ENCODE data around the gene HOXC6. TPM values are rescaled to one million over a fixed set of nuclear protein-coding genes. Genes with fewer than 3 reads are reported as not detected.

HOXC6 gene
- total RNA-seq, 1 donor from 2014 or later, result 1.4 TPM

DNA sequence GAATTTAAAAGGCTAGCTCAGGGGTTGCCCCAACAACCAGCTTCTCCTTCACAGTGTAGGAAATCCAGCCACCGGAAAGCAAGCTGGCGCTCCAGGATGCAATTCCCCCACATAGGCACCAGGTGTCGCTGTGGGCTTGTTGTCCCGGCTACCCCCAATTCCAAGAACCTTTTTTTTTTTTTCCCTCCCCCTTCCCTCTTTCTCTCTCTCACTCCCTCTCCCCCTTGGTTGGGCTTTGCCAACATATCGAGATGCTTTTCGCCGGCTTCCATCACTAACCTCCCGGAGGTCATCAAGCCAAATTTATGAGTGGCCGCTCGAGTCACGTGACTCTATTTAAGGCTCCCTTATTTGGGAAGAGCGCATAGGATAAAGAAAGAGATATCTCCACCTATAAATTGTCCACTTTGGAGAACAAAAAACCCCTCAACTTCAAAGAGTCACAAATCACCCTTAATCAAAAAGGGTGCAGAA, 4.4 kb downstream of the HOXC6 start, which contains the start of gene HOXC5:
Gene HOXC5 (plus strand): TSS at position 424 of the 474 bp plus-strand sequence. CDS start 73 bp downstream, outside the sequence.
- H3K27ac ChIP-seq, result no peak within 1 kb of the TSS
- no peaks in the 10 kb centered on the region for H3K4me1 ChIP-seq
- intact Hi-C loops (cut with DNase I), result no loop called here
- peaks cover 94% of the 10 kb centered on the region for H3K27me3 ChIP-seq
- peak within 1 kb of the TSS; percentile 33 for H3K4me3 ChIP-seq
- no peaks in the 10 kb centered on the region for H3K36me3 ChIP-seq
- ATAC-seq (peak; percentile 73), DNase-seq (peak; percentile 72)
- TF ChIP-seq, protein P1, sequence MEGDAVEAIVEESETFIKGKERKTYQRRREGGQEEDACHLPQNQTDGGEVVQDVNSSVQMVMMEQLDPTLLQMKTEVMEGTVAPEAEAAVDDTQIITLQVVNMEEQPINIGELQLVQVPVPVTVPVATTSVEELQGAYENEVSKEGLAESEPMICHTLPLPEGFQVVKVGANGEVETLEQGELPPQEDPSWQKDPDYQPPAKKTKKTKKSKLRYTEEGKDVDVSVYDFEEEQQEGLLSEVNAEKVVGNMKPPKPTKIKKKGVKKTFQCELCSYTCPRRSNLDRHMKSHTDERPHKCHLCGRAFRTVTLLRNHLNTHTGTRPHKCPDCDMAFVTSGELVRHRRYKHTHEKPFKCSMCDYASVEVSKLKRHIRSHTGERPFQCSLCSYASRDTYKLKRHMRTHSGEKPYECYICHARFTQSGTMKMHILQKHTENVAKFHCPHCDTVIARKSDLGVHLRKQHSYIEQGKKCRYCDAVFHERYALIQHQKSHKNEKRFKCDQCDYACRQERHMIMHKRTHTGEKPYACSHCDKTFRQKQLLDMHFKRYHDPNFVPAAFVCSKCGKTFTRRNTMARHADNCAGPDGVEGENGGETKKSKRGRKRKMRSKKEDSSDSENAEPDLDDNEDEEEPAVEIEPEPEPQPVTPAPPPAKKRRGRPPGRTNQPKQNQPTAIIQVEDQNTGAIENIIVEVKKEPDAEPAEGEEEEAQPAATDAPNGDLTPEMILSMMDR (IDR thresholded peaks at IDR 0.05), result peak; percentile 83
- H3K9me3 ChIP-seq, result no peaks in the 10 kb centered on the region

DNA sequence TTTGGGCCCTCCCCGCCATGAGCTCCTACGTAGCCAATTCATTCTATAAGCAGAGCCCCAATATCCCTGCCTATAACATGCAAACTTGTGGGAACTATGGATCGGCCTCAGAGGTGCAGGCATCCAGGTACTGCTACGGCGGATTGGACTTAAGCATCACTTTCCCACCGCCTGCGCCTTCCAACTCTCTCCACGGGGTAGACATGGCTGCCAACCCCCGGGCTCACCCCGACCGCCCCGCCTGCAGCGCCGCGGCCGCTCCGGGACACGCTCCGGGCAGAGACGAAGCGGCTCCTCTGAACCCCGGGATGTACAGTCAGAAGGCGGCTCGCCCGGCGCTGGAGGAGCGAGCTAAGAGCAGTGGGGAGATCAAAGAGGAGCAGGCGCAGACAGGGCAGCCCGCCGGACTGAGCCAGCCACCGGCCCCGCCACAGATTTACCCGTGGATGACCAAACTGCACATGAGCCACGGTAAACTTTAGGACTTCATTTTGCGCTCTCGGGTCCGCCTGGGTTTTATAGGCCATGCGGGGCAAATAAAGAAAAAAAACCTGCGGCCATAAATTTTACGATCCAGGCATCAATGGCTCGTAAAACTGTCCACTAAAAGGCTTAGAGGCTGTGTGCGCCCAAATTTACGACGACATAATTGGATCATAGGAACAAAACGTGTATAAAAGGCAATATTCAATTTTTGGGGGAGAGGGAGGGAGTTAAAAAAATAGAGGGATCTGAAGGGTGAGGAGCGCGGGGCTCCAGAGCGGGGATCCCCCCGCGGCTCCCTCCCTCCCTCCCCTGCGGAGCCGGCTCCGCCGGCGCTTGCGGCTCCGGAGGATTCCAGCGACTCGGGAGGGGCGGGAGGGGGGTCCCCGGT, 5.1 kb downstream of the HOXC6 start:
- TF ChIP-seq, protein P1 (IDR thresholded peaks at IDR 0.05), result no peak
- H3K27me3 ChIP-seq, result peaks cover 92% of the 10 kb centered on the region
- no peak overlapping the region for H3K27ac ChIP-seq
- H3K36me3 ChIP-seq, result no peaks in the 10 kb centered on the region
- intact Hi-C loops (cut with DNase I), result no loop called here
- peak overlapping the region; percentile 33 for H3K4me3 ChIP-seq
- ATAC-seq (no peak), DNase-seq (peak; percentile 60)
- H3K9me3 ChIP-seq, result no peaks in the 10 kb centered on the region
- no peaks in the 10 kb centered on the region for H3K4me1 ChIP-seq

DNA sequence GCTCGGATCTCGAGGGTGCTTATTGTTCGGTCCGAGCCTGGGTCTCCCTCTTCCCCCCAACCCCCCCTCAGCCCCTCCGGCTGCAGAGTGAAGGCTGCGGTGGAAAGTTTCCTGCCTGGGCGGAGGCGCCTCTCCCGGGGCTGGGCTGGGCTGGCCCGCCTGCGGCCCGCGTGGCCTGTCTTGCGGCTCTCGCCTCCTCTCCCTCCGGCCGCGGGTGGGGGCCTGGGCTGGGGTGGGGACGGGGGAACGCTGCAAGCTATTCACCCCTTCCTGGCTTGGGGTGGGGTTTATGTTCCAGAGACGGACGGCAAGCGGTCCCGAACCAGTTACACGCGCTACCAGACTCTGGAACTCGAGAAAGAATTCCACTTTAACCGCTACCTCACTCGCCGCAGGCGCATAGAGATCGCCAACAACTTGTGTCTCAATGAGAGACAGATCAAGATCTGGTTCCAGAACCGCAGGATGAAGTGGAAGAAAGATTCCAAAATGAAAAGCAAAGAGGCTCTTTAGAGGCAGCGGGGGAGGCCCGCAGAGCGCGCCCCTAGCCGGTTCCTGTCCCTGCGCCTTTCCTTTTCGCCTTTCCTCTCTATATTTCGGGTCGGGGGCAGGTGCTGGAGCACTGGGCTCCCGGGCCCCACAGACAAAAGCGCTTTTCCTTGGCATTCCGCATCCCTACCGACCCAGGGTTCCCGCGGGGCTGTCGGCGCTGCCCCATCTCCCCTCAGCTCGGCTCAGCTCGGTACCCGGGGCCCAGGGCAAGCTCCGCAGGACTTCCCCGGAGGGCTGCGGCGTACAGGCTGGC, 5.9 kb downstream of the HOXC6 start:
- DNase-seq, result peak; percentile 57
- no peak overlapping the region for H3K27ac ChIP-seq
- intact Hi-C loops (cut with DNase I), result no loop called here

DNA sequence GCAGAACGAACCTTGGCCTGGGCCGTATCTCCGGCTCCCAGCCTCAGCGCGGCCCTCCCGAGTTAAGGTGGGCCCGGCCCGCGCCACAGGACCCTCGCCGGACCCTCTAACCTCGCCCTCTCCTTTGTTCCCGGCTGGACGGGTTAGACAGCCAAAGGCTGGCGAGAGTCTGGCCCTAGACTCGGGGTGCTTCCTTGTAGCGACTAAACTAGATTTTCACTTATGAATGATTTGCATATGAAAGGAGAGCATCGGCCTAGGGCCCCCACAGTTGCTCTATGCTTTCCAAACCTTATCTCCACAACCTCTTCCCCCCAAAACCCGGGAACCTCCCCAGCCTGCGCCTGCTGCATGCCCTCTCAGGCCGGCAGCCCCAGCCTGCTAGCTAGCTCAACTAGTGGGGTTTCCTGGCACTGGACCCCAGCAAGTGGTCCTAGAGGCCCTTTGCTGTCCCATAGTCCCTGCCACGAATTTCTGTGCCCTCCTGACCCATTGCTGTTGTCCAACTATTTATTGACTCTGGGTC, 6.6 kb downstream of the HOXC6 start:
- Histone ChIP-seq H3K4me3 (no peak overlapping the region), H3K27ac (no peak overlapping the region), H3K4me1 (no peaks in the 10 kb centered on the region), H3K27me3 (peaks cover 93% of the 10 kb centered on the region), H3K9me3 (no peaks in the 10 kb centered on the region), H3K36me3 (no peaks in the 10 kb centered on the region)
- TF ChIP-seq, protein P1 (IDR thresholded peaks at IDR 0.05), result no peak
- intact Hi-C loops (cut with DNase I), result no loop called here
- ATAC-seq (no peak), DNase-seq (peak; percentile 37)

More for the DNA sequence above, 5.9 kb downstream of the HOXC6 start:
- no peaks in the 10 kb centered on the region for H3K9me3 ChIP-seq
- ATAC-seq, result no peak
- peak overlapping the region; percentile 33 for H3K4me3 ChIP-seq
- H3K4me1 ChIP-seq, result no peaks in the 10 kb centered on the region
- TF ChIP-seq, protein P1 (IDR thresholded peaks at IDR 0.05), result no peak
- H3K27me3 ChIP-seq, result peaks cover 93% of the 10 kb centered on the region
- no peaks in the 10 kb centered on the region for H3K36me3 ChIP-seq

DNA sequence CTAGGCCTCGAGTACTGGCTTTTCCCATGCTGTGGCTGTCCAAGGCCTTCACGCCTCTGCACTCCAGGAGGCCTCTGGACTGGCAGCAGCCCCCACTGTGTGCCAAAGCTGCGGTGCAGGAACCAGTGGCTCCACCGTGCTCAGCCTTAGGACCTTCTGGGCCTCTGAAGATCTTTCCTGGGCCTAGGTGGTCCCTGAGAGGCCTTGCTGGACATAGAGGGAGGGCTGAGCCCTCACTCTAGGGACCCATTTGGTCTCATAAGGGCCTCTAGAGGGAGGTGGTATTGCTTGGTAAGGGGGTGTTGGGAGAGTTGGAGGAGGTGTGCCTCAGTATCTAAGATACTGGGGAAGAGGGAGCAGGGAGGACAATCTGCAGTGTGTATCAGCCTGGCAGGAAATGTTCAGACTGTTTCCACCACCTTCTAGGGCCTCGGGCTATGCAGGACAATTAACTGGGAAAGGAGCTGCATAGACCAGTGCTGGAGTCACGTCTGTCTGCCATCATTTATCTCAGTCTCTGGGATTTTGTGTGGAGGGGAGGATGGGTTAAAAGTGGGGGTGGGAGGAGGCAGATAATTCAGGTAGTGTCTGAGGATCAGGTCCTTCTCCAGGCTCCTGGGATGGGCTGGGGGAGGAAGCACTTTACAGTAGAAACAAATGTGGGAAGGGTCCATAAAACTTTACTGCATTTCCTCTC, 7.5 kb downstream of the HOXC6 start:
- TF ChIP-seq, protein P1 (IDR thresholded peaks at IDR 0.05), result no peak
- Histone ChIP-seq H3K27ac (no peak overlapping the region), H3K36me3 (no peaks in the 10 kb centered on the region), H3K4me1 (no peaks in the 10 kb centered on the region), H3K4me3 (no peak overlapping the region), H3K27me3 (peaks cover 94% of the 10 kb centered on the region), H3K9me3 (no peaks in the 10 kb centered on the region)
- intact Hi-C loops (cut with DNase I), result no loop called here
- ATAC-seq (no peak), DNase-seq (peak; percentile 40)

All from upper lobe of right lung (tissue), 1 donor.